Stimulated activated effector memory CD8-positive, alpha-beta T cell treated with anti-CD3 and anti-CD28 coated beads, Interleukin-12 subunit alpha, Interleukin-12 subunit beta, amount 100 ng/mL, for 72 hours (primary cell): Measurements from ENCODE around the gene BRAT1.

Experiments
- ATAC-seq: fragments of 150-1000 bp; cut with Tn5 transposase; 2 replicates; pipeline ENCODE4 v1.10.0; 2021
- DNase-seq, 2 donors: peaks; one replicate each; pipeline ENCODE4 v3.0.0; 2021 to 2022; ENCODE audit warnings: low spot score in 2 of 2
- H3K27ac Mint-ChIP-seq: one replicate; pipeline ENCODE4 v1.8.0; 2022; ENCODE audit warnings: mild to moderate bottlenecking, mixed read lengths
- H3K36me3 Mint-ChIP-seq: one replicate; pipeline ENCODE4 v1.8.0; 2022; ENCODE audit warnings: mild to moderate bottlenecking, mixed read lengths
- H3K4me1 Mint-ChIP-seq: one replicate; pipeline ENCODE4 v1.8.0; 2022; ENCODE audit warnings: mixed read lengths
- H3K4me3 Mint-ChIP-seq: one replicate; pipeline ENCODE4 v1.8.0; 2022; ENCODE audit warnings: mild to moderate bottlenecking, mixed read lengths
- H3K9me3 Mint-ChIP-seq: one replicate; pipeline ENCODE4 v1.8.0; 2022; ENCODE audit warnings: mixed read lengths

The BRAT1 gene

DNA sequence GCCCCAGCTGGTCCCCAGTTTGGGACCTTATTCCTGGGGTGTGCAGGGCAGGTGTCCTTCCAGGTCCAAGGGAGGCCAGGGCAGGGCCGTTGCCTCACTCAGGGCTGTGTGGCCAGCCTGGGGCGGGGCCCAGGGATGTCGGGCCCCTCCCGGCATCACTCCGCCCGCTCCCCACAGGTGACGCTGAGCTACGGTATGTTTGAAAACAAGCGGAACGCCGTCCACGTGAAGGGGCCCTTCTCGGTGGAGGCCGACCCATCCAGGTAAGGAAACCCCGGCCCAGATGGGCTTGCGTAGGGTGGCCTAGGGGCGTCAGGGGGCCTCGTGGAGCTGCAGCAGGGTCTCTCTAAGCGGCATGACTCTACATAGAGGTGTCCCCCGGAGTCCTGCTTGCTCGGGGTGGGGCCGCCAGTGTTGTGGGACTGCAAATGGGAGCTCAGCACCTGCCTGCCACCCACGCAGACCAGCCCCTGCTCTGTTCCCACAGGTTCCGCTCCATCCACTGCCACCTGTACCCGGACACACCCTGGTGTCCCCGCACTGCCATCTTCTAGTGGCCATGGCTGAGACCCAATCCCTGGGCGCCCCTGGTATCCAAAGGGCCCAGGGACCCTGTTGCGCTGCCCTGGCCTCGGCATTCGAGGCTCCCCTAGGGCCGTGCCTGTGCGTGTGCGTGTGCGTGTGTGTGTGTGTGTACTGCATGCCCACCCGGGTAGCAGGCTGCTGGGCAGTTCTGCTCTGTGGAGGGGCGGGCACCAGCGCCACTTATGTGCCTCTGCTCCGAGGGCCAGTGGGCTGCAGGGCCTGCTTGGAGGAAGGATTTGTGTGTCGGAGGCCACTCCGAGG lies 28.4 kb downstream of the BRAT1 start:
- ATAC-seq (no peak), DNase-seq (no peak)
- Mint-ChIP-seq H3K36me3 (peaks cover 91% of the 10 kb centered on the region), H3K4me1 (peaks cover 74% of the 10 kb centered on the region), H3K9me3 (no peaks in the 10 kb centered on the region), H3K27ac (no peak overlapping the region), H3K4me3 (peak overlapping the region; percentile 75)

DNA sequence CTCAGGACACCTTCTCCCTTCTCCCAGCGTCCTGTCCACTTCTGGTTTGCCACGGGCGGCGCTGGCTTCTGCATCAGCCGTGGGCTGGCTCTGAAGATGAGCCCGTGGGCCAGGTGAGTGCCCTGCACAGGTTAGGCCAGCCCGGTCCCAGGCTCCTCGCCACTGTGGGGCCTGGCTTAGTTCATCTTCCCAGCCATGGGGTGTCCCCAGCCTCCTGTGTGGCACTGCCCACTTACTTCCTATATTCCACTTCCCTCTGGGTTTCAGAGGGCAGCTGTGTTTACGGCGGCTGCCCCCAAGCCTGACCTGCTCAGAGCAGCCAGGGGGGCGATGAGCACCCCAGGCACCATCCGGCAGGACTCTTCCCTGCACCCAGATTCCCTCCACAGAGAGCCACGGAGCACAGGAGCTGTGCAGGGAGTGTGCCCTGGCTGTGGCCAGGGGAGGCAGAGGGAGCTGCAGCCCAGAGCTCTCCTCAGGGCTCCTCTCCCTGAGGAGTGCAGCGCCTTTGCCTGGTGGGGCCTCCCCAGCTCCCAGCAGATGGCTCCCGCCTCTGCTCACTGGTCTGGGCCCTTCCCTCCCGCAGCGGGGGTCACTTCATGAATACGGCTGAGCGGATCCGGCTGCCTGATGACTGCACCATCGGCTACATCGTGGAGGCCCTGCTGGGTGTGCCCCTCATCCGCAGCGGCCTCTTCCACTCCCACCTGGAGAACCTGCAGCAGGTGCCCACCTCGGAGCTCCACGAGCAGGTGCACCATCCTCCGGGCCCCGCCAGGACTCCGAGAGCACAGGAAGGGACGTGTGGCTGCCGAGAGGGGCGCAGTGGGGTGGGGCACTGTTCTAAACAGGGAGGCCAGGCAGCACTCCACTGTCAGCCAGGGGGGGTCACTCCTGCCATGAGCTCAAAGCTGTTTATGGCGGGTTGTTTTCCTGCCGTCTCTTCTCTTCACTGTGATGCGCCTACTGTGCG lies 29.4 kb downstream of the BRAT1 start:
- H3K36me3 Mint-ChIP-seq = peaks cover 86% of the 10 kb centered on the region
- ATAC-seq (no peak), DNase-seq (no peak)
- no peak overlapping the region for H3K4me3 Mint-ChIP-seq
- H3K9me3 Mint-ChIP-seq = no peaks in the 10 kb centered on the region
- no peak overlapping the region for H3K27ac Mint-ChIP-seq
- H3K4me1 Mint-ChIP-seq = peaks cover 74% of the 10 kb centered on the region

DNA sequence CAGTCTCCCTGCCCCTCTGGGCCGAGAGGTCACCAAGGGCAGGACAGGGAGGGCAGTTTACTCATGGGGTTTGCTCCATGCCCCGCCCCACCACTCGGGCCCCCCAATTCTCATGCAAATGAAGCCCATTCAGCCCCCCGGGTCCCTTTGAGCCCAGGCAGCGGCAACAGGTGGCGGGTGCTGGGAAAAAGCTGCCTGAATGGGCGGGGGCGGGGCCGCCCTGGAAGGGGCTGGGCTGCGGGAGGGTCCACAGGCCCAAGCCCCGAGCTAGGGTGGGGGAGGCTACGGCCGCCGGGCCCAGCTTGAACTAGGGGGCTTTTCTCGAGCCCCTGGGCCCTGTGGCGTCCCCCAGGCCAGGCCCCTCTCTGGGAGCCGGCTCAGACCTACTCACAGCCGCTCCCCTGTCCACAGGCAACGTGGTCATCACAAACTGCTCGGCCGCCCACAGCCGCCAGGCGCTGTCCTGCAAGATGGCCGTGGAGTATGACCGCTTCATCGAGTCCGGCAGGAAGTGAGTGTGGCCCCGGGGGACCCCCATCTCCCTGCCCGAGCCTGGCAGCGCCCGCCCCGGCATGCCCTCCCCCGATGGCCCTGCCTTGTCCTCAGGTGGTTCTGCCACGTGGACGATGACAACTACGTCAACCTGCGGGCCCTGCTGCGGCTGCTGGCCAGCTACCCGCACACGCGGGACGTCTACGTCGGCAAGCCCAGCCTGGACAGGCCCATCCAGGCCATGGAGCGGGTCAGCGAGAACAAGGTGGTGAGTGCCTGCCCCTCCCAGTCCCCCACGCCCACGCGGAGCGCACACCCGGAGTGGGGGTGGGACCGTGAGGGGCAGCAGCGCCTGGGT lies 30.3 kb downstream of the BRAT1 start:
- DNase-seq = no peak
- Mint-ChIP-seq H3K9me3 (no peaks in the 10 kb centered on the region), H3K36me3 (peaks cover 81% of the 10 kb centered on the region), H3K27ac (no peak overlapping the region), H3K4me3 (no peak overlapping the region), H3K4me1 (peaks cover 65% of the 10 kb centered on the region)
- ATAC-seq = no peak

DNA sequence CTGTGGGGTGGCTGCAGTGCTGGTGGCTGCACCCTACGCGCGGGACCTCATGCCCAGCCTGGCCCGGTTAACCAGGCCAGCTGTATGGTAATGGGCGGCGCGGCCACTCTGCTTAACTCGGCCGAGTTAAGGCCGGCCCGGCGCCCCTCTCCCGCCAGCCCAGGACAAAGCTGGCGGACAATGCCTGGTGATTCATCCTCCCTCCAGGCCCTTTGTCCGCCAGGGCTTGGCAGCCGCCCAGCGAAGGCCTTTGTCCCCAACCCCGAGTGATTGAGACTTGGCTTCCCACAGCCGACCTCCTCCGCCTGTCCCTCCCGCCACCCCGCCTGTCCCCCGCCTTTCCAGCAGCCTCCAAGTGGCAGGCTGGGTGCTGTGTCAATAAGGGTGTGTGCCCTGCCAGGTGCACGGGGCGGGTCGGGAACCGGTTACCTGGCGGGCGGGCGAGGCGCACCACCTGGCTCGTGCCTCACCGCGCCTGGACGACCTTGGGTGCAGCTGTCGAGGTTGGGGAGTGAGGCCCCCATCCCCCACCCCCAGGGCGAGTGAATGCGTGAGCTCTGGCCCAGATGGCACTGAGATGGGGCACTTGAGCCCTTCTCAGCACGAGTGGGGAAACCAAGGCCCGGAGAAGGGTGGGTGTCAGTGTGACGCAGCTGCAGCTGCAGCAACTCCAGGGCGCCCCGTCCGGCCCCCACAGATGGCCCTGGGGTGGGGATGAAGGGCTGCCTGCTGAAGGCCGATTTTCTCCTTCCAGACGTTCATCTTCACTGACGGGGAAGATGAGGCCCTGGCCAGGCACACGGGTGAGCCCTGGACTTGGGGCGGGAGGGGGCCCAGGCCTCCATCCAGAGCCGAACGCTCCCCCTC lies 31.1 kb downstream of the BRAT1 start:
- no peak for DNase-seq
- Mint-ChIP-seq H3K9me3 (no peaks in the 10 kb centered on the region), H3K4me3 (peak overlapping the region; percentile 95), H3K4me1 (peaks cover 56% of the 10 kb centered on the region), H3K27ac (no peak overlapping the region), H3K36me3 (peaks cover 74% of the 10 kb centered on the region)
- ATAC-seq = no peak

DNA sequence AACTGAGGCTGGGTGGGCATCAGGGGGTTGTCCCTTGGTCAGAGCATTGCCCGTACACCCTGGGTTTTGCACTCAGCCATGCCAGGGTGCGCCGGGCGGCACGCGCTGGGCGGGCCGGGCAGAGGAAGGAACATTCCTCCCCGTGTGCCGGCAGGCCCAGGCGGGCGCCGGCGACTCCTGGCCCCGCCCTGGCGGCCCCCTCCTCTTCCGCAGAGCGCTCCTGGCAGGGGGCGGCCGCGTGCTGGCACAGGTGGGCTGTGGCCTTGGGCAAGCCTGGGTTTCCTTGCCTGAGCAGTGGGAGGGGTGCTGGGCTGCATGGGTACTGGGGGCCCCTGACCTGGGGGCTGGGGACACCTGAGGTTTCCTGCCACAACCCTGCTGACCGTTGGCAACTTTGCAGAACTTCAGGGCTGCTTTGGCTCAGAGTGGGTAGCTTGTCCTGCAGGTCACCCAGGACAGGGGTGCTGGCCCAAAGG lies 31.8 kb downstream of the BRAT1 start:
- ATAC-seq (no peak), DNase-seq (no peak)
- Mint-ChIP-seq H3K4me3 (peak overlapping the region; percentile 95), H3K27ac (peak overlapping the region; percentile 93), H3K4me1 (peaks cover 50% of the 10 kb centered on the region), H3K36me3 (peaks cover 70% of the 10 kb centered on the region), H3K9me3 (no peaks in the 10 kb centered on the region)

DNA sequence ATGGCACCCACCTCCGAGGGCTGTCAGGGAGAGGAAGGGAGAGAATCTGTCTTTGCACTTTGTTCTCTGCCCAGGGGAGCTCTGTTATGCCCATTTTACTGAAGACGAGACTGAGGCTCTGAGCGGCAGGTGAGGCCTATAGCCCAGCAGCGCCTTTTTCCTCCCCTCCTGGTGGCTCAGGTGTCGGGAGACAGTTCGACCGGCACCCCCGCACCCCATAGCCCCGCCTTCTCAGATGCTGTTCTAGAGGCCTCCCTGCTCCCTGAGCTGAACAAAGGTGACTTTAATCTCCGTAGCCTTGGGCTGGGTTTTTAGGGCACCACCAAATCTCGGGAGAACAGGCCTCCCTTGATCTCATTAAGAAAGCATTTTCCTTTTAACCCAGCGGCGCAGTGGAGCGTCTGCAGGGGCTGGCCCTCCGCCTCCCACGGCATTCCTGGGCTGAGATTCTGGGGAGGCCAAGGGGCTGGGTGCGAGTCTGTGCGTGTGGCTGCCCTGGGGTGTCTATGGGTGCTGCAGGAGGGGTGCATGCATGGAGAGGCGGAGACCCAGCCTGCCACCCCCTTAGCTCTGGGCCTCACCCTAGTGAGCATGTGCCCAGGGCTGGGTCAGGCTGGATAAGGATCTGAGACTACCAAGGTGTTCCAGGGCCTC lies 32.4 kb downstream of the BRAT1 start:
- no peak for ATAC-seq
- peak in 1 of 2 donors; percentile 67 for DNase-seq
- Mint-ChIP-seq H3K36me3 (peaks cover 68% of the 10 kb centered on the region), H3K9me3 (no peaks in the 10 kb centered on the region), H3K4me3 (peak overlapping the region; percentile 95), H3K27ac (peak overlapping the region; percentile 93), H3K4me1 (peaks cover 50% of the 10 kb centered on the region)

DNA sequence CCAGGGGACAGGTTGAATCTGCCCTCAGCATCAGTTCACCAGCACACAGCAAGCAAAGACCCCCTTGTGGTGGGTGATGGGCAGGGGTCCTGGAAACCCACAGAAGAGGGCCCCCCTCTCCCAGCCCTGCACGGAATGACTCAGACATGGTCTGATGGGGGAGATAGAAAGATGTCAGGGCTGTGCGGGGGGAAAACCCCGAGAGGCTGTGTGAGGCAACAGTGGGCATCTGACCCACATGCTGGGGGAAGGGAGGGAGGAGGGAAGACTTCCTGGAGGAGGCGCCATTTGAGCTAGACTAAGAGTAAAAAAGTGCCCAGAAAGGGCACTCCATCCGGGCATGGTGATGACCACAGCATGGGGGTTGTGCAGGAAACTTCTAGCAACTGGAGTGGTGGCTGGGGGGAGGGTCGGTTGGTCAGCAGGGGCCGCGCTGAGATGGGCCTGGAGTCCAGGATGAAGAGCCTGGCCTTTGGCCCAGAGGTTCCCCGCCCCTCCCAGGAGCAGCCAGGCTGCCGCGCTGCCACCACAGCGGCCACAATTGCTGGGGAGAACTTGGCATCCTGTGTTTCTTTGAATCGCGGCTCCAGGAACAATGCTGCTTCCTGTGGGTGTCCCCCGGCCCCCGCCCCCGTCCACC lies 33.3 kb downstream of the BRAT1 start:
- peak overlapping the region; percentile 95 for H3K4me3 Mint-ChIP-seq
- H3K36me3 Mint-ChIP-seq = peaks cover 59% of the 10 kb centered on the region
- H3K4me1 Mint-ChIP-seq = peaks cover 50% of the 10 kb centered on the region
- DNase-seq (peak; percentile 54 to 88), ATAC-seq (peak; percentile 75)
- peak overlapping the region; percentile 93 for H3K27ac Mint-ChIP-seq
- H3K9me3 Mint-ChIP-seq = no peaks in the 10 kb centered on the region

DNA sequence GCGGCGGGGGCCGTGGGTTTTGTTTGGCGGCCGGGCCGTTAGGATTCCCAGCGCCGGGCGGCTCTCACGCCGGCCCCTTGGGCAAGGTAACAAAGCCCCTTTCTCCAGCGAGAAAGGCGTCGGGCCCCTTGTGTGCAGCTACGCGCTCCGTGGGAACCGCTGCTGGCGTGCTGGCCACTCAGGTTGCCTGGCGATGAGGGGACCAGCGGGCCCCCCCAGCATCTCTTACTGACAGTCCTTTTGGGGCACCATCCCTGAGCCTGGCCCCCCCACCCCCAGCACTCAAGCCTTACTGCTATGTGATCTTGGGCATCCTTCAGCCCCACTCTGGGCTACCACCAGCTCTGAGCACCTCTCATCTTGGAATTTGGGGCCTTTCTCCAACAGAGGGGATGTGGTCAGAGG lies 34.0 kb downstream of the BRAT1 start:
- Mint-ChIP-seq H3K9me3 (no peaks in the 10 kb centered on the region), H3K36me3 (peaks cover 54% of the 10 kb centered on the region), H3K4me1 (peaks cover 45% of the 10 kb centered on the region), H3K4me3 (peak overlapping the region; percentile 95), H3K27ac (peak overlapping the region; percentile 93)
- DNase-seq (no peak), ATAC-seq (peak; percentile 0)

DNA sequence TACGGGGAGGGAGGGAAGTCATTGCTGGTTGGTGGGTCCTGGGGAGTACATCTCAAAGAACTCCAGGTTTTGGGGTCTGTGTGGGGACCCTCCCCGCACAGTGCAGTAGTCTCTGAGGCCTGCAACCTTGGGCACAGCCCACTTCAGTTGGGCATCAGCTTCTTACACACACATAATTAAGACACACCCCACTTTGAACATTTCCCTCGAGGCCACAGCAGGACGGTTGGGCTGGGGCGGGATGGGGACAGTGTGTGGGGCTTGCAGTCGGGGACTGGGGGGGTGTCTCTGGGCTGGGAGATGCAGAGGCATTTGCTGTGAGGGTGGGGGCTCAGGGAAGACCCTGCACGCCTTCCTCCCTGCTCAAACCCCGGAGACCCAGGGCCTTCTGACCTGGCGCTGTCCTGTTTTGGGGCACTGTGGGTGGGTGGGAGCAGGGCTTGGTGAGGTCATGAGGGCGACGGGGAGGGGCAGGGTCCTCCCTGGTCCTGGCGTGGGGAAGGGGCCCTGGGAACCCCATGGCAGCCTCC lies 34.5 kb downstream of the BRAT1 start:
- DNase-seq = no peak
- Mint-ChIP-seq H3K4me1 (peaks cover 43% of the 10 kb centered on the region), H3K4me3 (peak overlapping the region; percentile 95), H3K36me3 (peaks cover 49% of the 10 kb centered on the region), H3K27ac (peak overlapping the region; percentile 85), H3K9me3 (no peaks in the 10 kb centered on the region)
- no peak for ATAC-seq

DNA sequence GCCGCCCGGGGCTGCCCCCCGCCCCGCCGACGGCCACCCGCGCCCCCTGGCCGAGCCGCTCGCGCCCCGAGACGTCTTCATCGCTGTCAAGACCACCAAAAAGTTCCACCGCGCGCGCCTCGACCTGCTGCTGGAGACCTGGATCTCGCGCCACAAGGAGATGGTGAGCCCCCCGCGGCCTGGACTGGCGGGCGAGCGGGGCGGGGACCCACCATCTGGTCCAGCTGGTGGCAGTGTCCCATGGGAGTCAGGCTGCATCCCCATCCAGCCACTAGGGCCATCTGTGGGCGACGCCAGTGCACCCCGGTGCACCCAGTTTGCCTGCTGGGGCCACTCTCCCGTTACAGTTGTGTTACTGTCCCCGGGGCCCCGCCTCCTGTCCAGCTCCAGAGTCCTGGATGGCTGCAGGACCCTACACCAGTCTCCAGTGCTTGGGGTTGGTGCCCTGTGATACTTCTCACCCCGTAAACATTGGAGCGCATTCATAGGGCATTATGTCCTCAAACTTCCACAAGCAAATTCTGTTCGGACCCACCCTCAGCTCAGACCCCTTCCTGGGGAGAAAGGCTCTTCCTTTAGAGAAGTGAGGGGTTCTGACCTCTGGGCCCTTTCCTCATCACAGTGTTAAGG lies 35.1 kb downstream of the BRAT1 start:
- peak in 1 of 2 donors; percentile 77 for DNase-seq
- Mint-ChIP-seq H3K9me3 (no peaks in the 10 kb centered on the region), H3K4me3 (peak overlapping the region; percentile 95), H3K36me3 (peaks cover 43% of the 10 kb centered on the region), H3K27ac (peak overlapping the region; percentile 85), H3K4me1 (peaks cover 38% of the 10 kb centered on the region)
- no peak for ATAC-seq

DNA sequence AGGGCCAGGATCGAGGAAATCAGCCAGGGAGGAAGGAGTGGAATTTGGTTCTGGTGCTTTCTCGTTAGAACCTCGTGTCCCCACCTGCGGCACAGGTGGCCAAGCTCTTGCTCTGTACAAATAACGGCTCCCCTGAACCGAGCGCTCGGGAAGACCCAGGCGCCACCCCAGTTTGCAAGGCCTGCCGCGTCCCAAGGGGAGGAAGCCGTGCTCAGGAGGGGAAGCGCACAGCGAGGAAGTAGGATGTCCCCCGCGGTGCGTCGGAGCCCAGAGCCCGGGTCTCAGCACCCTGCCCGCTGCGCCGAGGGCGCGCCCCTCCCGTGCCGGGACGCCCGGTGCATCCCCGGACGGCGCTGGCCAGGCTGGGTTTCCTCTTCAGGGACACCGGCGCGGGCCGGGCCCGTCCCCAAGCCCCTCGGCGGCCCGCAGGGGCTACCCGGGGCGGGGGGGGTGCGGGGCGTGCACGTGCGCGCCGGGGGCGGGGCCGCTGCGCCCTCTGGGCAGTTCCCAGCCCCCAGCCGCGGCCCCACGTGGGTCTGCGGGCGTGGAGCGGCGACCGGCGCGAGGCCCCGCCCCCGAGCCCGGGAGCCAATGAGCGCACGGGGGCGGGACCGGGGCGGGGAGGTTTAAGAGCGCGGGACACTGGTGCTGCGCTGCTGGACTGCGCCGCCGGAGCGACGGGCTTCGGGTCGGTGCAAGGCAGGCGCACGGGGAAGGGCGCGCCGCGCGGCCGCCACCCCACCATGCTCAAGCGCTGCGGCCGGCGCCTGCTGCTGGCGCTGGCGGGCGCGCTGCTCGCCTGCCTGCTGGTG lies 36.0 kb downstream of the BRAT1 start, which contains the start of gene LFNG:
Gene LFNG (plus strand): TSS at position 656 of the 812 bp plus-strand sequence. CDS start 88 bp downstream, at position 744.
- Mint-ChIP-seq H3K4me3 (peak within 1 kb of the TSS; percentile 95), H3K36me3 (peaks cover 37% of the 10 kb centered on the region), H3K27ac (peak within 1 kb of the TSS; percentile 85), H3K4me1 (peaks cover 38% of the 10 kb centered on the region), H3K9me3 (no peaks in the 10 kb centered on the region)
- ATAC-seq = peak; percentile 79
- peak; percentile 79 to 90 for DNase-seq

DNA sequence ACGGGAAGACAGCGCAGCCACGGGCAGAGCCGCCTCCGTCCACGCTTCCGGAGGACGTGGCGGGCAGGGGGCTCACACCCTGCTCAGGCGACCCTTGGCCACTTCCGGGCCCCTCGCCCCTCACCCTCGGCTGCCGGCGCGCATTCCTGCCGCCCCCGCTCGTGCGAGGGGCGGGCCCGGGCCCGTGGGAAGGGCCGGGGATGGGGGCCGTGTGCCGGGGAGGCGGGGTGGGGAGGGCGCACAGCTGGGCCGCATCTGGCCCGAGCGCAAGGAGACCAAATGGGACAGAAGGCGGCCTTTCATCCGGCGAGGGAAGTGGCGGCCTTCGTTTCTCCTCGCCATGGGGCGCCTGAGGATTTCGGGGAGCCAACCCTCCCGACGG lies 36.6 kb downstream of the BRAT1 start:
- no peak for DNase-seq
- Mint-ChIP-seq H3K9me3 (no peaks in the 10 kb centered on the region), H3K4me3 (peak overlapping the region; percentile 68), H3K36me3 (peaks cover 34% of the 10 kb centered on the region), H3K27ac (no peak overlapping the region), H3K4me1 (peaks cover 38% of the 10 kb centered on the region)
- no peak for ATAC-seq
